Colon (tissue), 2 donors: ENCODE results near the gene DACT3.

Source experiments
- FAIRE-seq: peaks from 2 replicates; lab custom pipeline; 2012; peaks lifted over from hg19 to GRCh38; lab: Jason Lieb, UNC
- donor health status: control.
- donor health status: control.

Gene DACT3, protein sequence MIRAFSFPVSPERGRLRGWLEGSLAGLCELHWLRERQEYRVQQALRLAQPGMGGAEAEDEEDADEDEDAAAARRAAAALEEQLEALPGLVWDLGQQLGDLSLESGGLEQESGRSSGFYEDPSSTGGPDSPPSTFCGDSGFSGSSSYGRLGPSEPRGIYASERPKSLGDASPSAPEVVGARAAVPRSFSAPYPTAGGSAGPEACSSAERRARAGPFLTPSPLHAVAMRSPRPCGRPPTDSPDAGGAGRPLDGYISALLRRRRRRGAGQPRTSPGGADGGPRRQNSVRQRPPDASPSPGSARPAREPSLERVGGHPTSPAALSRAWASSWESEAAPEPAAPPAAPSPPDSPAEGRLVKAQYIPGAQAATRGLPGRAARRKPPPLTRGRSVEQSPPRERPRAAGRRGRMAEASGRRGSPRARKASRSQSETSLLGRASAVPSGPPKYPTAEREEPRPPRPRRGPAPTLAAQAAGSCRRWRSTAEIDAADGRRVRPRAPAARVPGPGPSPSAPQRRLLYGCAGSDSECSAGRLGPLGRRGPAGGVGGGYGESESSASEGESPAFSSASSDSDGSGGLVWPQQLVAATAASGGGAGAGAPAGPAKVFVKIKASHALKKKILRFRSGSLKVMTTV

DNA sequence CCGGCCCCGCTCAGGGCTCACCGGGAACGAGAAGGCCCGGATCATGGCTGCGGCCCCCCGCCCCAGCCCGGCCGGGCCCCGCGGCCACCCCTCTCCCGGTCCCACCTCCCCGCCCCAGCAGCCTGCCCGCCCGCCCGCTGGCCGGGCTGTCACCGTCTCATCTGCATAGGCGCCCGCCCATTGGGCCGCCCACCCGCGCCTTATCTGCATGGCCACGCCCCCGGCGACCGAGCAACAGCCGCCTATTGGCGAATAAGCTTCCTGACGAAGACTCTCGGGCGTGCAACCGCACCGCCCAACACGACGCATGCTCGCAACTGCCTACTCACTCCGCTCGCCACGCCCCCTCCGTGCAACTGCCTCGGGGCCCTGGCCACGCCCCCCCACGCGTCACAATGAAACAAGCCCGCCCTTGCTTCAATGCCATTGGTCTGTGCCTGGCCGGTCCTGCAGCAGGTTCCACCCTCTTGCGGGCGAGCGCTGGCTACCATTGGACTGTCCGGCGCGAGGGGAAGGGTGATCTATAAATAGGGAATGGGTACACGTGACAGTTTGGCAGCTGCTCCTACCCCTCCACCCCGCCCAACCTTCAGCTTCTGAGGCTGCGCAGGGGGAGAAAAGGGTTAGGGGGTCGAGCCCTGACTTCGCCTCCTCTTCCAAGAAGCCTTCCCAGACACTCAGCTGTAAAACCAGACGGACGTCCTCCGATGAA lies at the start of gene DACT3:
TSS of gene DACT3 (minus strand) at position 163 of the 712 bp plus-strand sequence. CDS start at position 45, 118 bp downstream.
- FAIRE-seq, result peak; percentile 73

DNA sequence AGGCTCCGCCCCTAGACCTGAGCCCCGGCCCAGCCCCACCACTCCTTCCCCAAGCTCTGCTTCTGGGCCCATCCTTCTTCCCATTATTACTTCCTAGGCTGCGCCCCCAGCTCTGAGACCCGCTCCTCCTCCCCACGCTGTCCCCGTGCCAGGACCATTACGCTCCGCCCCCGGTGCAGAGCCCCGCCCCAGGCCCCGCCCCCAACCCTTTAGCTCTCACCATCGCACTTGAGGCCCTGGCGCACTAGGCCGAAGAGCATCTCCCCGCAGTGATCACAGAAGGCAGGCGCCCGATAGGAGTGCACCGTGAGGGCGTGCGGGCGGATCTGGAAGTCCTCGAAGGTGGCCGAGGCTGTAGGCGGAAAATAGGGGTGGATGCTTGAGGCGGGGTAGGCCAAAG lies 49.7 kb upstream of the DACT3 start:
- no peak for FAIRE-seq

DNA sequence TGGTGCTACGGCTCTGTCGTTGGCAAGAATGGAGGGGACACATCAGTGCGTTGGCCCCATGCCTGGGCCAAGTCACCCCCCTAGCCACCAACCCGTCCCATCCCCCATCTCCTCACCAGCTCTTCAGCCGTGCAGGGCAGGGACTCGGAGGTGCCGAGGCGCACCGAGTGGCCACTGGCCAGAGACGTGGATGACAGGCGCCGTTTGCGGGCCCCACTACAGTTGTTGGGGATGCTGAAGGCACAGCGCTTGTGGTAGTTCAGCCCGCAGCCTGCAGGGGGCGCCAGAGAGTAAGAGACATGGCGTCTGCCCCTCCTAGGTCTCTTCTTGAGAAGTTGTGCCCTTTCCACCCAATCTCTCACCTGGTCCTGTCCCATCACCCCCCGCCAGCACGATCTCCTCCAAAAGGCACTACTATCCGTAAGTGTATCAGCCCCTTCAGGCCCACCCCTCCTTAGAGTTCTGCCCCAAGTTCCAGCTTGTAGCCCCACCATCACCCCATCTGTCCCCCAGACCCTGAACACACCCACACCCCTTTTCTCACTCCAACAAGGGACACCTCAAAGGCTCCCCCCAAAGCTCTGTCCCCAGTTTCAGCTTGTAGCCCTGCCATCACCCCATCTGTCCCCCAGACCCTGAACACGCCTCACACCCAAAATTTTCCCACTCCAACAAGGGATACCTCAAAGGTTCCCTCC lies 43.5 kb upstream of the DACT3 start:
- no peak for FAIRE-seq

DNA sequence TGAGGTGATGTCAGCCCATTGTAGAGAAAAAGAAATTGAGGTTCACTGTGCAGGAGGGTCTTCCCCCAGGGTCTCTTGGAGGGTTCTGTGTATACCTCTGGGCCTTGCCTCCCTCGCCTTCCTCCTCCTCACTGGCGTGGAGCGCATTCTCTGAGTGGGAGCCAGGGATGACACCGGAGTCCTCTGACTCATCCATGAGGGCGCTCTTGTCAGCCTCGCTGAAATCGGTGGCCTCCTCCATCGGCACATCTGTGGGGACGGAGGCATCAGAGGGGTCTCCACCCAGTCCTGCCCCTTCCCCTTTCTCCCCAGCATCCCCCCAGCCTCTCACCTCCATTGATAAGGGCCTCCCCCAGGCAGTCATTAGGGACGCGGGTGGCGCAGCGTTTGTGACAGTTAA lies 39.7 kb upstream of the DACT3 start:
- no peak for FAIRE-seq

DNA sequence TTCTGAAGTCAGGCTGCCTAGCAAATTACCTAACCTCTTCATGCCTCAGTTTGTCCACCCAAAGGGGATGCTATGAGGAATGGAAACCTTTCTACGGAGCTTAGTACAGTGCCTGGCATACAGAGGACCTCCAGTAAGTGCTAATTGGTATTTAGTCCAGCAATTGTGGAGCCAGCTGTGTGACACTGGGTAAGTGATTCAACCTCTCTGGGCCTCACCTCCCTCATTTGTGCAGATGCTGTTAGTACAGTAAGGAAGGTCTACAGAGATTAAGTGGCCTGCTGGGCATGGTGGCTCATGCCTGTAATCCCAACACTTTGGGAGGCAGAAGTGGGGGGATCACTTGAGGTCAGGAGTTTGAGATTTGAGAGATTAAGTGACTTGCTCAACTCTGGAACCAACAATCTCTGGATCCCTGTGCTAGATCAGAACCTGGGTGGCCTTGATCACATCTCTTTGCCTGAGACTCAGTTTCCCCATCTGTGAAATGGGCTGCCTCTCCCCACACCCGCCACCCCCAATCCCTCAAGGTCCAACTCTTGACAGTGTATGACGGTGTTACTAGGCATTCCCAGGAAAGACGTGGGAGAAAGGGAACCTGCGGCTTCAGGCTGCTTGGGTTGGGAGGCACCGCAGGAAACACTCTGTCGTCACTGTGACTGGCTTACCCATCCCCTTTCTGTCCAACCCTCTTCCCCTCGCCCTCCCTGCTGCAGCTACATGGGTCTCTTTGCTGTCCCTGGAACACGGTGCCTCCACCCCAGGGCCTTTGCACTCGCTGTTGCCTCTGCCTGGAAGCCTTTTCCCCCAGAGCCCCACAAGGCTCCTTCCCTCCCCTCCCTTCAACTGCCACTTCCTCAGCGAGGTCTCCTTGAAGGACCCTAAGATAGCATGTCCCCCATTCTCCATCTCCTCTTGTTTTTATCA lies 37.7 kb upstream of the DACT3 start:
- FAIRE-seq, result no peak

DNA sequence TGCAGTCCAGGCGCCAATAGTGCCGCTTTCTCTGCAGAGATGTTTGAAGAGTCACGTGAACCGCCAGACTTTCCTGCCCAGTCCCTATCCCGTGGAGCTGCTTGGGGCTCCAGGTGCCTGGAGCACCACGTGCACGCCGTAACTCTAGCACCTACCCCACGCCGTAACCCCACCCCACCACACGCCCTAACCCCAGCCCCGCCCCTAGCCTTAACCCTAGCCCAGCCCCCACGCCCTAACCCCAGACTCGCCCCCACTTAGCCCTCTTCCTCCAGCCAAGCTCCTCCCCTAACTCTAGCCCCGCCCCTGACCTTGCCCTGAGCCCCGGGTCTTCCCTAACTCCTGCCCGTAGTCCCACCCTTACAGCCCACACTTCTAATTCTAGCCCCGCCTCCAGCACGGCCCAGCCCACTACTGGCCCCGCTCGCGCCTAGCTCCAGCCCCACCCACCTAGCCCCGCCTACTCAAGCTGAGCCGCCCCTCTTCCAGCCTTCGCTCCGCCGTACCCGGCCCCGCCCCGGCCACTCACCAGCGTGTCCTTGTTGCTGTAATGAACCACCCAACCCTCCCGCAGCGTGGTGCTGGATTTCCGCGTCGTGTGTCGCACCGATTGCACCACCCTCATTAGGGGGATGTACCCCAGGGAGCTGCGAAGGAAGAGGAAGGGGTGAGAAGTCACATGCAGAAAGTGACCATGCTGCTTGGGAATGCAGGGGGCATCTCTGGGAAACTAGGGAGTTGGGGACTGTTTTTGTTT lies 36.4 kb upstream of the DACT3 start:
- FAIRE-seq, result no peak

DNA sequence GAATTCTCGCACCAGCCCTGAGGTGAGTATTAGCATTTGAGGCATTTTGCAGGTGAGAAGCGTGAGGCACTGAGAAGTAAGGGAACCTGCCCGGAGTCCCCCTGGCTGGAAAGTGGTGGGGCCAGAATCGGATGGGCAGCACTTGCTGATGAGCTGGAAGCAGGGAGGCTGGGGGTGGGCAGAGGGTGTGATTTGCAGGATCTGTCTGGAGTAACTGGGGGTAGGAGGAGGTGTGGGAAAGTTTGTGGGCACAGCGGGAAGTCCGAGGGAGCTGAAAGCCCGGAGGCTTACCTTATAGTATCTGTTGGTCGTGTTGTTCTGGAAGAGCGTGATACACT lies 35.9 kb upstream of the DACT3 start:
- no peak for FAIRE-seq

DNA sequence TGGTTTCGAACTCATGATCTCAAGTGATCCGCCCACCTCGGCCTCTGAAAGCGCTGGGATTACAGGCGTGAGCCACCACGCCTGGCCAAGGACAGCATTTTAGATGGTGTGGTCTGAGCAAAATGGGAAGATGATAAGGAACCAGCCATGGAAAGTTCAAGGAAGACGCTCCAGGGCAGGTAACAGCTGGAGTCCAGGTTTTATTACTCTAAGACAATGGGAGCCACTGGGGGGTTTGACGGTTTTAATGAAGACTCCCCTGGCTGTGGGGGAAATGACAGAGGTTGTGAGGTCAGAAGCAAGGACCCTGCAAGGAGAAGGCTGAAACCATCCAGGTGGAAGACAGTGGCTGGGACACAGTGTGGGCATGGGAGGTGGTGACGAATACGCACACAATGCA lies 35.1 kb upstream of the DACT3 start:
- FAIRE-seq, result no peak

DNA sequence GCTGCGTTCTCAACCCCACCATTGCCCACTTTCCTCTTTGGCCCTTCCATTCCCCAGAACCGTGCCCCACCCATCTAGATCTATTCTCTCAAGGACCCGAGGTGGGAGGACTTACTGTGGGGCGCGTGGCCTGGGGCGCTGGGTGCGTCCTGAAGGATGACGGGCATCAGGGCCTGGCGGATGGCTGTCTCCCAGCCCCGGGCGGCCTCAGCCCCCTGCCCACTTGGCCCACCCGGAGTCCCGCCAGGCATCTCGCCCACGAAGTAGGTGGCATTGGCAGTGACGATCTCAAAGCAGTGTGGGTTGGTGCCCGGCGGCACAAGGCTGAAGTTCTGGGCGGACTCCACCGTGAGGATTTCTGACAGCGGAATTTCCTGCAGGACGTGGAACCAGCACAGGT lies 32.8 kb upstream of the DACT3 start:
- FAIRE-seq, result no peak

DNA sequence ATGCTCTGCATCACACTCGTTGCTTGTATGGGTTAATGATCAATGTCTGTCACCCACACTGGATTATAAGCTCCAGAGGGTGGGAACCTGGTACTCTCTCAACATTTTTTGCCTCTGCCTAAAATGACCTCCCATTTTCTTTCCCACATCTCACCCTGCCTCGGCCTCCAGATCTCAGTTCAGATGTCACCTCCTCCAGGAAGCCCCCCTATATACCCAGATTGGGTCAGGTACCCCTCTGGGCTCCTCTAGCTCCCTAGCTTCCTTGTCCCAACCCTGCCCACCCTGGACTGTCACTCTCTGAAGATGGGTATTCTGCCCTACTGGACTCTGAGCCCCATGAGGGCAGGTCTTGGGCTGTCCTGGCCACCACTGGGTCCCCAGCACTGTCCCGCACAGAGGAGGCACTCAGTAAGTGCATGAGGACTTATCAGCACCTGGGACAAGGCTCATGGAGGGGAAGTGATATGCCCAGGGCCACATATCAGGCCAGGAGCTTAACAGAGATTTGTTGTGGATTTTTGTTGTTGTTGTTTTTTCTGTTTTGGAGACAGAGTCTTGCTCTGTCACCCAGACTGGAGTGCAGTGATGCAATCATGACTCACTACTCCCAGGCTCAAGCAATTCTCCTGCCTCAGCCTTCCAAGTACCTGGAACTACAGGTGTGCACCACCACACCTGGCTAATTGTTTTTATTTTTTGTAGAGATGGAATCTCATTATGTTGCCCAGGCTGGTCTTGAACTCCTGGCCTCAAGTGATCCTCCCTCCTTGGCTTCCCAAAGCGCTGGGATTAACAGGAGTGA lies 32.1 kb upstream of the DACT3 start:
- FAIRE-seq, result no peak

DNA sequence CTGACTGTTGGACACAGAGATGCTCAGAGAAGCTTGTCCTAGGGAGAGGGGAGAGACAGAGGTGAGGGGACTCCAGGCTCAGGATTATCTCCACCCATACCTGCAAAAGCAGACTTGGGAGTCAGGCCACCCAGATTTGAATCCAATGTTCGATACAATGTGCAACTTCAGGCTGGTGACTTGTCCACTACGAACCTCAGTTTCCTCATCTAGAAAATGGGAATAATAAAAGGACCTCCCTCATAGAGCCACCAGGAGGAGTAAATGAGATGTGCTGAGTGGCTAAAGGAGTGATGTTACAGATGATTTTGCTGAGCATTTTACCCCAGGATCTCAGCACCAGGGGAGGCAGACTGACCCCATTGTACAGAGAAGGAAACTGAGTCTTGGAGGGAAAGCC lies 31.0 kb upstream of the DACT3 start:
- no peak for FAIRE-seq

DNA sequence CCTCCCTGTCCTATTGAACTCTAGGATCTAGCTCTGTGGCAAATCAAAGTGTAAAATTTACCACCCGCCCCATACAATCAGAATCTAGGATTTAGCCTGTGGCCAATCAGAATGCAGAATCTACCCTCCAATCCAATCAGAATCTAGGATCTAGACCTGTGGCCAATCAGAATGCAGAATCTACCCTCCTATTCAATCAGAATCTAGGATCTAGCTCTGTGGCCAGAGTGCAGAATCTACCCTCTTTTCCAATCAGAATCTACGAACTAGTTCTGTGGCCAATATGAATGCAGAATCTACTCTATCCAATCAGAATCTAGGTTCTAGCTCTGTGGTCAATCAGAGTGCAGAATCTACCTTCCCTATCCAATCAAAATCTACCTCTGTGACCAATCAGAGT lies 30.1 kb upstream of the DACT3 start:
- FAIRE-seq, result no peak

DNA sequence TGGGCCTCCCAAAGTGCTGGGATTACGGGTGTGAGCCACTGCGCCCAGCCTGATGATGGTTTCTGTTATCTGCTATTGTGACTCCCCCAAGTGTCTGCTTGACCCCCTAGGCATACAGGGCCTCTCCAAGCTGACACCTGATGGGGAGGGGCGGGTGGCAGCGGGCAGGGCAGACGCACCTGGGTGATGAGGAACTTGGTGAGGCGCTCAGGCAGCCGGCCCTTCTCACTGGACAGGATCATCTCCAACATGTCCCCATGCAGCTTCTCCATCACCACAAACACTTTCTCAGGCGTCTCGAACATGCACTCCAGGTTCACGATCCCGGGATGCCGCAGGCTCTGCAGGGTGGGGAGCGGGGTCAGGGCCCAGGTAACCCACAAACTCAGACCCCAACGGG lies 28.4 kb upstream of the DACT3 start:
- no peak for FAIRE-seq

DNA sequence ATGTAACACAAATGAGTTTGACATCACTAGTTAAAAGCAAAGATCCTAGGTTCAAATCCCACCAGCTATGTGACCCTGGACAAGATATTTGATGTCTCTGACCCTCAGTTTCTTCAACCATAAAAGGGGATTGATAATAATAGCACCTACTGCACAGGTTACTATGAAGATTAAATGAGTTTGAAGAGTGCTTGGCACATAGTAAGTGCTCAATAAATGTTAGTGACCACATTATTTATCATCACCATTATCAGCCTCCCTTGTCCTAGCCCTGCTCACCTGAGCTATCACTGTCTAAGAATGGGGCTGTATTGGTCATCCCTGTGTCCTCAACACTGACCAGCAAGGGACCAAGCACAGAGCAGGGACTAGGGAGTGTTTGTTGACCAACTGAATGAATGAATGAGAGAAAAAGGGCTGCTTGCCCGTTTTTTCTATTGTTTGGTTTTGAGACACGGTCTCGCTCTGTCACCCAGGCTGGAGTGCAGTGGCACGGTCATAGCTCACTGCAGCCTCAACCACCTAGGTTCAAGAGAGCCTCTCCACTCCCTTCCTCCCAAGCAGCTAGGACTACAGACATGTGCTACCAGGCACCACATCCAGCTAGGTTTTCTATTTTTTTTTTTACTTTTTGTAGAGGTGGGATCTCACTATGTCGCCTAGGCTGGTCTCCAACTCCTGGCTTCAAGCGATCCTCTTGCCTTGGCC lies 26.6 kb upstream of the DACT3 start:
- no peak for FAIRE-seq

DNA sequence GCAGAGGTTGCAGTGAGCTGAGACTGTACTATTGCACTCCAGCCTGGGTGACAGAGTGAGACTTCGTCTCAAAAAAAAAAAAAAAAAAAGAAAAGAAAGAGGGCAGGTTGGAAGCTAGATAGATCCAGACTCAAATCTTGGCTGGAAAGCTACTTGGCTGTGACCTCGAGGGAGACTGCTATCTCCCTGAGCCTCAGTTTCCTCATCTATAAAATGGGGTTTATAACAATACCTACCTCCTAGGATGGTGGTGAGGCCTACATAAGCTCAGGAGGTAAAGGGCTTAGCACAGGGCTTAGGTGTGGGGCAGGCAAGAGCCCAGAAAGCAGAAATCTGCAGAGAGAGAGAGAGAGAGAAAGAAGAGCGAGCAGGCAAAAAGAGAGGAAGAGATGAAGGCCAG lies 24.2 kb upstream of the DACT3 start:
- FAIRE-seq, result no peak

DNA sequence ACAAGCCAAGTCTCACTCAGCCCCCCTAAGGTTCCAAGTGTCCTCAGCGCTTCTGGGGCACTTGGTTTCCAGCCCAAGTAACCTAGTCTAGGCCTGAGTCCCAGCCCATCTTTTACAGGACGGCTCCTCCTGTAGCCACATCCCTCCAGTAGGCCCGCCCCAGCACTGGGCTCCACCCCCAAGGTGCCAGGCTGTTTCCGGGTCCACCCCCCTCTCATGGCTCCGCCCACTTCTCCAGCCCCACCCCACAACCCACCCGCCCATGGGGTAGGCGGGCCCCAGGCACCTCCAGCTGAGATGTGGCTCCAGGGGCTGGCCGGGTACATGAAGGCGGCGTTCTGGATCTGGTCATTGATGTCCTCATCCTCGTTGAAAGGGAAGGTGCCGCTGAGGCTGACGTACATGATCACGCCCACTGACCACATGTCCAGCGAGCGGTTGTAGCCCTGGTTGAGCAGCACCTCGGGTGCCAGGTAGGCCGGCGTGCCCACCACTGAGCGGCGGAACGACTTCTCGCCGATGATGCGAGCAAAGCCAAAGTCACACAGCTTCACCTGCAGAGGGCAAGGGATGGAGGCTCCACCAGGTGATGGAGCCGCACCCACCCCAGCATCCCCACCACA lies 17.2 kb upstream of the DACT3 start:
- no peak for FAIRE-seq

DNA sequence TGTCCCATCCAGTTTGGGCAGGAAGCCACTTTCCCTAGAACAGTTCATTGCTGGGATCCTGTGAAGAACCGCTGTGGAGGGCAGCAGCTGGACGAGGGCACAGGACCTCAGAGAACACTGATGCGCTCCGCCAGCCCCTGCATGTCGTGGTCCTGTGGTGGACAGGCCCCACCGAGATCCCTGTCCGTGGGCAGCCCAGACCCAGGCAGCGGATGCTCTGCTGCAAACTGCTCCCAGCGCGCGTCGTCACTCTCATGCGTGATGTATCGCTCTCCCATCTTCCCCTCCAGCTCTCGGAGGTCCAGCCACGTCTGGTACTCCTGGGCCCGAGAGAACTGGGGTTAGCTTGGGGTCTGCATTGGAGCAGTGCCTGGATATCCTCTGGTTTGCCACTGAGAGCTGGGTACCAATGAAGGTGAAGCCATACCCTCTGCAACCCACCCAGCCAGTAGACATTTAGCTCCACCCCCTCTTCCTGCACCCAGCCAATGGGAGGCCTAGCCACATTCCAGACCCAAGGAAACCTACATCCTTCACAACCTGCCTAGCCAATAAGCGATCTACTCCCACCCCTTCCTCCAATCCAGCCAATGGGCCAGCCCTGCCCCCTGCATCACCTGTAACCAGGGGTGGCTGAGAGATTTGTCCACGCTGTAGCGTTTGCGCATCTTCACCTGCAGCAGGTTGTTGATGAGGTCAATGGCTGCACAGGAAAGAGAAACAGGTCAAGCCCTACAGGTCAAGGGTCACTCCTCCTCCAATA lies 13.6 kb upstream of the DACT3 start:
- FAIRE-seq, result no peak

DNA sequence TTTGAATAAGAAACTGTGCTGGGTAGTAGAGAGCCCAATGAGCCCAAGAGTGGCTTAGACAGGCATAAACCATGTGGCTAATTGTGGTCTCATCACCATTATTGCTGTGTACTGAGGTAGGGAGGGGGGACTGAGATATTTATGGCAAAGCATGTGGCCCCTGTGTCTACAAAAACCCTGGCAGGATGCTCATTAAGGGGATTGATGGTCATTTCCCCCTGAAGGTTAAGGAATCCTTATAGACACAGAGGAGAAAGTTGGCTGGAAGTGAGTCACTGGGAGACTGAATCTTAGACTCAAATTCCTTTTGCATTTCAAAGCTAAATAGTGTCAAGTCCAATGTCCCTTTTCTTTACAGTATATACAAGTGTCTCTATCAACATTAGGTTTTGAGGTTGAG lies 9.8 kb upstream of the DACT3 start:
- no peak for FAIRE-seq
